Measurements from ENCODE around the gene SMYD4. TPM values are rescaled to one million over a fixed set of nuclear protein-coding genes. Genes with fewer than 3 reads are reported as not detected.

SMYD4 gene
- total and polyA plus RNA-seq, 2 donors (not counting 1 experiment from before 2014, with no cell fraction given): 11.9 to 37.5 TPM

DNA sequence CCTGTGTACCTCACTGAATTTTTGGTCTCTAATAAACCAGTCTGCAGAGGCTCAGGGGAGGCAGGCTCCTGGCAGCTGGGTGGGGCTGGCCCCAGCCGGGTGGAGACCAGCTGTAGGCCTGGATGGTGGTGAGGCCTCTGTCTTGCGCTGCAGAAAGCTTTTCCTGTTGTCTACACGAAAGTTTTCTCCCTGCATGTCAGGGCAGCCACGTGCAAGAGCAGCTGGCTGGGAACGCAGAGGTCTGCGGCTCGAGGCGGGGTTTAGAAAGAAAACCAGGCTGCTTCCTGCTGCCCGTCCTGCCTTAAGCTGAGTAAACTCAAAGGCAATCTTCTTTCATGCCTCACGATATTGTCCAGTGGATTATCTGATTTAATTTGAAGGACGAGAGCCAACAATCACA, 65.4 kb downstream of the SMYD4 start:
- peak overlapping the region in 1 of 5 experiments; percentile 36 for H3K4me3 ChIP-seq (ENCODE audit: control extremely low read depth in 1 of 5, extremely low read depth in 1 of 5, insufficient read depth in 1 of 5, low read depth in 2 of 5, low read length in 4 of 5)
- H3K4me1 ChIP-seq (ENCODE audit: control insufficient read depth in 2 of 2, insufficient read depth in 2 of 2, low read length in 2 of 2): peaks cover 24 to 52% of the 10 kb centered on the region in 2 donors
- ChIA-PET CTCF (interaction anchor here (0.6 to 2.8 kb wide), 10 partner anchors 9 to 115 kb away, joined by 3 to 24 read pairs (median 5); partner anchors contain the start of gene RILP), POLR2A (interaction anchor here (0.8 to 2.3 kb wide), 7 partner anchors 11 to 1913 kb away, joined by 3 to 14 read pairs (median 6); no protein-coding TSS in a partner anchor)
- no peaks in the 10 kb centered on the region for H3K36me3 ChIP-seq (replicated peaks in 1 of 2; ENCODE audit: control extremely low read depth in 1 of 2, control insufficient read depth in 1 of 2, extremely low read depth in 1 of 2, insufficient read depth in 2 of 2, low read length in 1 of 2)
- Mint-ChIP-seq H3K27me3 (no peaks in the 10 kb centered on the region), H3K4me1 (peaks cover 38% of the 10 kb centered on the region), H3K27ac (peak overlapping the region; percentile 89), H3K4me3 (peak overlapping the region; percentile 65), H3K9me3 (ENCODE audit: insufficient read depth) (peaks cover 3% of the 10 kb centered on the region)
- H3K27me3 ChIP-seq (replicated peaks in 1 of 4; ENCODE audit: control extremely low read depth in 1 of 4, control insufficient read depth in 3 of 4, insufficient read depth in 4 of 4, low read length in 3 of 4): no peaks in the 10 kb centered on the region
- peak overlapping the region; percentile 4 for H3K9ac ChIP-seq (ENCODE audit: low read length)
- intact Hi-C loops (cut with micrococcal nuclease): loop anchor here (1.0 to 2.0 kb wide), 2 partner anchors 12 to 19 kb away; no protein-coding TSS in a partner anchor
- peak overlapping the region; percentile 75 for H3K4me2 ChIP-seq (replicated peaks; ENCODE audit: low read depth, low read length, poor library complexity, severe bottlenecking)
- 2% methylated on average over 8 of the region's 11 CpGs for WGBS (ENCODE audit: insufficient coverage)
- H3K79me2 ChIP-seq (ENCODE audit: control insufficient read depth, insufficient read depth, low read length): no peaks in the 10 kb centered on the region
- H2AFZ ChIP-seq (ENCODE audit: insufficient read depth, low read depth, low read length, poor library complexity, severe bottlenecking): peak overlapping the region; percentile 68
- no peaks in the 10 kb centered on the region for H4K20me1 ChIP-seq (ENCODE audit: control insufficient read depth, insufficient read depth, low read length, poor library complexity, severe bottlenecking)
- DNase-seq (peak; percentile 69), ATAC-seq (ENCODE audit: low read depth) (peak; percentile 95)
- peak overlapping the region; percentile 33 to 39 for H3K27ac ChIP-seq (ENCODE audit: low read length in 2 of 2)
- H3K9me3 ChIP-seq (ENCODE audit: control extremely low read depth in 1 of 3, control insufficient read depth in 2 of 3, insufficient read depth in 1 of 3, low read length in 2 of 3): peaks cover 0 to 14% (median 0%) of the 10 kb centered on the region in 3 donors
- TF ChIP-seq, protein P1, sequence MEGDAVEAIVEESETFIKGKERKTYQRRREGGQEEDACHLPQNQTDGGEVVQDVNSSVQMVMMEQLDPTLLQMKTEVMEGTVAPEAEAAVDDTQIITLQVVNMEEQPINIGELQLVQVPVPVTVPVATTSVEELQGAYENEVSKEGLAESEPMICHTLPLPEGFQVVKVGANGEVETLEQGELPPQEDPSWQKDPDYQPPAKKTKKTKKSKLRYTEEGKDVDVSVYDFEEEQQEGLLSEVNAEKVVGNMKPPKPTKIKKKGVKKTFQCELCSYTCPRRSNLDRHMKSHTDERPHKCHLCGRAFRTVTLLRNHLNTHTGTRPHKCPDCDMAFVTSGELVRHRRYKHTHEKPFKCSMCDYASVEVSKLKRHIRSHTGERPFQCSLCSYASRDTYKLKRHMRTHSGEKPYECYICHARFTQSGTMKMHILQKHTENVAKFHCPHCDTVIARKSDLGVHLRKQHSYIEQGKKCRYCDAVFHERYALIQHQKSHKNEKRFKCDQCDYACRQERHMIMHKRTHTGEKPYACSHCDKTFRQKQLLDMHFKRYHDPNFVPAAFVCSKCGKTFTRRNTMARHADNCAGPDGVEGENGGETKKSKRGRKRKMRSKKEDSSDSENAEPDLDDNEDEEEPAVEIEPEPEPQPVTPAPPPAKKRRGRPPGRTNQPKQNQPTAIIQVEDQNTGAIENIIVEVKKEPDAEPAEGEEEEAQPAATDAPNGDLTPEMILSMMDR (IDR thresholded peaks at IDR 0.05): no peak
- TF ChIP-seq EZH2 (IDR thresholded peaks at IDR 0.05; ENCODE audit: borderline replicate concordance, insufficient read depth, low read depth, low read length, poor library complexity, severe bottlenecking): no peak

All from B cell (primary cell).